HG03432 (cell line): ENCODE data around the gene CACHD1.
"Not testable (repeated sequence)": the region's sequence is repeated elsewhere in the genome, so short reads cannot be mapped to it uniquely, and the experiment has no call there.

ENCODE experiments used
- ATAC-seq: cut with Tn5 transposase; IDR thresholded peaks from one replicate; pipeline ENCODE4 v1.9.1; 2021; ENCODE audit warnings: mild to moderate bottlenecking, moderate library complexity; ENCODE audit not compliant: unreplicated experiment

The CACHD1 gene

DNA sequence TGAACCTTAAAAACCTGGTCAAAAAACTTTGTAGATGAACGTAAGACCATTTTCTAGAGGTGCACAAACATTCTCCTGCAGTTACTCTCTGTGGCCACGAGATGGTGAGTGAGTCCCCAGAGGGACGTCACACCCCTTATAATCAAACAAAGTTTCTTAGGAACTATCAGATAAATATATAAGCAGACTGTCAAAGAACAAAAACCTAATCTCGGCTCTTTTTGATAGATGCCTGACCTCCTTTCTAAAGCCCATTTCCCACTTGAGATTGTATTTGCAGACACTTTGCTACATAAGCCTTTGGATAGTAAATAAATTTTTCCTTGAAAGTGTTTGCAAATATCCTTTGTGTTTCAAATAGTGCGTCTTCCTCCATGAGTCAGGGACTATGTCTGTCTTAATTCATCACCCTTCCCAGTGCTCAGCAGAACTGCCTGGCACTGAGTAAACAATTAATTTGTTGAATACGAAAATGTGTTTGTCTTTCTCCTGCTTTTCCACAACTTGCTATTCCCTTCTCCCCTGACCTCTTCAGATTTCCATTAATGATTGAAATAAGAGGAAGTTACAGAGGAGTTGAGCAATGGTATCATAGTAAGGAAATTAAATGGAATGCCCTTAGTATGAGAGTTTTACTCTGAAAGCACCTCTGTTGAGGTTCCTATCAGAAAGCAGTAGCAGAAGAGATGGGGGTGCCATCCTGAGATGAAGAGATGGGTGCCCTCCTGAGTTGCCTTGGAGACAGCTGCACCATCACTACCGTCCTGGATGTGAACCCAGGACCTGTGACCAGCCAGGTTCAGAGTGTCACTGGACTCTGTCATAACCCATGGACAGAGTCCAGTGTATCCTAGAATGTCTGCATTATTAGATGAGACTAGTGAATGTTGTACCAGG is 217.1 kb downstream of the CACHD1 start:
- ATAC-seq: peak; percentile 68

DNA sequence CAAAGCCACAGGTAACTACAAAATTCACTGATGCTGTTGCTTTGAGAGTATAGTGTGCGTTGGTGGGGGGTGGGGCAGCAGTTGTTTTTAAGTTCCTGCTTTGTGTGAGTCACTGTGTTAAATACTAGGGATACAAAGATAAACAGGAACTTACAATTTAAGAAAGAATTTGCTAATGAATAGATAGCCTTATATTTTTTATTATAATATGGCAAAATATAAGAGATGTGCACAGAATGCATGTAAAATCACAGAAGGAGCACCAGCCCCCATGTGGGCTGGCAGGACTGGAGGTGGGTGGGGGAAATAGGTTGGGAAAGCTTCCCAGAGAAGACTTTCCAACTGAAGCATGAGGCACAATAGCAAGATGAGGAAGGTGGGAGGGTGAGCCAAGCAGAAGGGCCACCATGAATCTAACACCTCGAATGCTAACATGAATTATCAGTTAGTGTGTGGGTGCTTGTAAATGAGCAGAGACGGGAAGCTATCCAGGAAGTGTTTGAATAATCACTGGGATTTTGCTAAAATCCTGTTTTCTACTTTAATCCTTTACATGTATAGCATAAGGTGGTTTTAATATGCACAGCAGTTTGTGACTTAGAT is 217.9 kb downstream of the CACHD1 start:
- ATAC-seq: no peak

DNA sequence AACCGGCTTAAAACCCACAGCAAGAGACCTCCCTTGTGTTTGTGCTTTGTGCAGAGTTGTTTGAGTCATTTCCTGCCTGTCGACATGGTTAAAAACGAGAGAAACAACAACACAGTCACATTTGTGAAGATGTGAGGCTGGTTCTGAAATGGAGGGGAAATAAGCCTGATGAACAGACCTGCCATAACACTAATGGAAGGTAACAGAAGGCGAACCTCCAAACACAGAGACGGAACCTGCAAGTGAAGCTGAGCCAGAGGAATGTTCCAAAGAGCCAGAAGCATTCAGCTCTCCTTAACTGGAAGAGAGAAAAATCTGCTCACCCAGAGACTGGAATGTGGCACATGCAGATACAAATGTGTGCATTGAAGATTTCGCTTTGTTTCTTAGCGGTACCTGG is 221.7 kb downstream of the CACHD1 start:
- no peak for ATAC-seq

DNA sequence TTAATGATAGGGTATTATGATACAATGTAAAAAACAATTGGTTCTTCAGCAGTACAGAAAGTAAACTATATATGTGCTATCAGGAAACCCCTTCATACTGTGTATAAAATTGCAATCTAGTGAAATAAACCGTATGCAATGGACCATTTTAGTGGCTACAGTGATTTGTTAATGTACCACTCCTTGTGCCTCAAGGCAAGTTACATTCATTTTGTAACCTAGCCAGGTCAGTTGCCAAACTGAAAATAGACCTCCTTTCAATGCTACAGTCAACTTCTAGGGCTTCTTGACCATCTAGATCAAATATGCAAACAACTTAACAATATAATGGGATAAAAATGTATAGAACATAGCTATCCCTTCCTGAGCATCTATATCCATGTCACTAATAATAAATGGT is 223.0 kb downstream of the CACHD1 start:
- ATAC-seq: no peak

DNA sequence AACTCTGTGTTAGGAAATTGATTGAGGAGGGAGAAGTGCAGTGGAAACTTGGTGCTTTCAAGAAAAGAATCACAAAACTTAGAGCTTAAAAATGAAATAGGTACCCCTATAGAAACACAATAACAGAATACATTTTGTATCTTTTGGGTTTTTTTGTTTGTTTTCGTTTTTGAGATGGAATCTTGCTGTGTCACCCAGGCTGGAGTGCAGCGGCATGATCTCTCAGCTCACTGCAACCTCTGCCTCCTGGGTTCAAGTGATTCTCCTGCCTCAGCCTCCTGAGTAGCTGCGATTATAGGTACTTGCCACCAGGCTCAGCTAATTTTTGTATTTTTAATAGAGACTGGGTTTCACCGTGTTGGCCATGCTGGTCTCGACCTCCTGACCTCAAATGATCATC is 223.5 kb downstream of the CACHD1 start:
- ATAC-seq: no peak

DNA sequence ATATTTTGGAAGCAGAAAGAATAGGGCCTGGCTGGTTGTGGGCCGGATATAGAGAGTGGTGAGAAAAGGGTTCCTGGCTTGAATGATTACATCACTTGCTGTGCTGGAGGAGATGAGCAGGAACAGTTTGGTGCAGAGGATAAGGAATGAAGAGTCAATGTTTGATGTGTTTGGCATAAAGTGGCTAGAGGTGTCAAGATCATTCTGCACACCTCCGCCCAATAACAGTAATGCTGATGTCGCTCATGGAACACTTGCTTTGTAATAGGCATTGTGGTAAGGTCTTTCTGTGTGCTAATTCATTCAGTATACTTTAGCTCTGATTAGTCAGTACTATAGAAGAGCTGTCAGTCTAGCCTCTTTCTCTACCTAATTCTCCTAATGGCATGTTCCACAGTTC is 226.9 kb downstream of the CACHD1 start:
- no peak for ATAC-seq

DNA sequence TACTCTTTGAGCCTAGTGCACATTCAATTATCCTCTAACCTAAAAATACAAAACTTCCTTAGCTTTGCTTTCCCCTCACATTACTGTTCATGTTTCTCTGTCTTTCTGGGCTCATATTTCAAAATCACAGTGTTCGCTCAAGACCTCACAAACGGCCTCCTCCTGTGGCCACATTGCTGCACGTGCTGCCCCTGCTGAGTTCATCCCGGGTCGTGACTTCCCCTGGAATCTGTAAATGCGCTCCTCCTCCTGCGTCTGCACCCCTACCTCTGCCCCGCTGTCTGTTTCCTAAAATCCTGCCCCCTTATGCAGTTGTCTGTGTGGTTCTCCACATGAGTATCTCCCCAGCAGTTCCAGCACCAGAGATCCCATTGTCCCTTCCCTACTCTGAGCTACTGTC is 229.4 kb downstream of the CACHD1 start:
- ATAC-seq: no peak

DNA sequence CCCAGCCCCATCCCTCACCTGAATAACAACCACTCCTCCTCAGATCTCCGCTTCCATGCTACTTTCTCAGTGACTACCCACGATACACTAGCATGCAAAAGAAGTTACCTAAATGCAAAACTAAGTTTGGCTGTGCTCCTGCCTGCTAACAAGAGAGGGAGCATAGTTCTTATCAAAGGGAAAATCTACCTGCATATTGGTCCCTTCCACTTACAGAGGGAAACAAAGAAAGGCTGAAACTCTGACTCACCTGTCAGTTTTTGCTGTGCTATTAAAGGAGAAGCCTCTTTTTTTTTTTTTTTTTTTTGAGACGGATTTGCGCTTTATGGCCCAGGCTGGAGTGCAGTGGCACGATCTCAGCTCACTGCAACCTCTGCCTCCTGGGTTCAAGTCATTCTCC is 231.1 kb downstream of the CACHD1 start:
- no peak for ATAC-seq

DNA sequence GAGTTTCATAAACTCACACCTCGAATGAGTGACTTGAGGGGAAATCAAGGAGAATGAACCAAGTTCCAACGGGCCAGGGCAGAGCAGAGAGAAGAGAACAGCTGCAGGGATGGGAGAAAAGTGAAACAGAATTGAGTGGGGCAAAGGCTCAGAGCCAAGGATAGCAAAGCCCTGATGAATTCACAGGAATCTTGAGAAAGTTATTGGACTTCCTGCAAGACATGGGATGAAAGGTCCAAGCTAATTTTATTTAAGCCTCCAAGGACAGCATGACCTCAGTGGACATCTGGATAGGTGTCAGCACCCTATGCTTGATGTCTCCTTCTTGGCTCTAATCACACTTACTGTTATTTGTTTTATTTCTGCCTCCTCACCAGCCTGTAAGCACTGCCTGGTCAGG is 232.0 kb downstream of the CACHD1 start:
- ATAC-seq: no peak

DNA sequence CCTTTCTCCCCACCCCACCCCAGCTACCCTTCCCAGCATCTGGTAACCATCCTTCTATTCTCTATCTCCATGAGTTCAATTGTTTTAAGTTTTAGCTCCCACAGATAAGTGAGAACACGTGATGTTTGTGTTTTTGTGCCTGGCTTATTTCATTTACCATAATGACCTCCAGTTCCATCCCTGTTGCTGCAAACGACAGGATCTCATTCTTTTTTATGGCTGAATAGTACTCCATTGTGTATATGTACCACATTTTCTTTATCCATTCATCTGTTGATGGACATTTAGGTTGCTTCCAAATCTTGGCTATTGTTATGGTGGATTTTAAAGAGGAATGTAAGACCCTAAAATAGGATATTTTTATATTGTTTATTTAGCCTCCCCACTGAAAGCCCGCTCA is 232.7 kb downstream of the CACHD1 start:
- ATAC-seq: not testable (repeated sequence)

DNA sequence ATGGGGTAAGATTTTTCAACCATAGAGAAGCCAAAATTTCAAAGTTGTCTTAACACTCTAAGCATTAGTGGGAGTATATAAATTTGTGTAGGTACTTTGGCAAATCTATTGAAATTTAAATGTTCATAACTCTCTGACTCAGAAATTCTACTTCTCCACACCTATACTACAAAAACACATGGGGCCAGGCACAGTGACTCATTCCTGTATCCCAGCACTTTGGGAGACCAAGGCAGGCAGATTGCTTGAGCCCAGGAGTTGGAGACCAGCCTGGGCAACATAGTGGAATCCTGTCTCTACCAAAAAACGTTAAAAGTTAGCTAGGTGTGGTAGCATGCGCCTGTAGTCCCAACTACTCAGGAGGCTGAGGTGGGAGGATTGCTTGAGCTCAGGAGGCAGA is 233.7 kb downstream of the CACHD1 start:
- ATAC-seq: no peak

DNA sequence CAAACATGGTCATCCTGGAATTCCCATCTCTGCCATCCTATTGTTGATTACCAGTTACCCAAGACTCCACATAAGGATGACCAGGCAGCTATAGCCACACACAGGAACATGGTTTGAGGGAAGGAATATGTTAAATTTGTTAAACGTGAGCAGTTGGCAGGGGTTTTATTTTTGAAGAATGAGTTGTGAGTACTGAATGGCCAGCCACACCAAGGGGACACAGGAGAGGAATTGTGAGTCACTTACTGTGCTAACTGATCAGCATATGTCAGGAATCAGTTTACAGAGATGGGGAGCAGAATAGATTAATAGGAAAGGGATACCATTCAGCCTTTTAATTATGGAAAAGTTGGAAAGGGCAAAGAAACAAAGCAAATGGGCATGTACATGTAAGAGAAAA is 235.7 kb downstream of the CACHD1 start:
- ATAC-seq: no peak

DNA sequence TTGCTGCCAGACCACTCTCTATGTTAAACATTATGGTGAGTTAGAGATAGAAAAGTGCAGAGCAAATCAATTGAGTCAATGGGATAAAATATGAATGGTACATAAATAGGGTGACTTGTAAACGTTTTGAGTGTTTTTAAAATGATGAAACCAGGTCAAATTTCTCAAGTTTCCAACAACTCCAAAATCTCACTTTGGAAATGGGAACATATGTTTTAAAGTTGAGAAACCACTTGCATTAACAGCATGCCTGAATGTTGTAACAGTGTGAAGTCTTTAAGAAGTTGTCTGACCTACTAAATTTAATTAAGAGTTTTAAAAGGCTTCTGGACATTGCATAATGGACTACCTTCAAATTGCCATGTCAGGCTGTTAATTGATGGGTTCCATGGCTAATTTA is 241.3 kb downstream of the CACHD1 start:
- ATAC-seq: no peak

DNA sequence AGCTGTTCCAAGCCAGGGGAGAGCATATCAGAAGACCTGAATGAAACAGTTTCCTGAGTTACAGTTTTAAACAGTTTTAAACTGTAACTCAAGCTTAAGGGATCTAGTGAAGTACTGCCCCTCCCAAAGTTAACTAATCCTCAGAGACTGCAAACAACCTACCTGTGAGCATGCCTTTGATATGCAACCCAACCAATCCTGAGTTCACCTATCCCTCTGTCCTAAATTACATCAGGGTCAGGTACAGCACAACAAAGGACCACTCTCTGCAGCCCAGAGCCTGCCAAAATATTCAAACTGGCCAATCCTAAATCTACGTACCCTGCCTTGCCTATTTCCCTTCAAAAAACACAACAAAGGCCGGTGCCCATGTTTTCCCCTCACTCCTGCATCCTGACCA is 242.1 kb downstream of the CACHD1 start:
- ATAC-seq: no peak

DNA sequence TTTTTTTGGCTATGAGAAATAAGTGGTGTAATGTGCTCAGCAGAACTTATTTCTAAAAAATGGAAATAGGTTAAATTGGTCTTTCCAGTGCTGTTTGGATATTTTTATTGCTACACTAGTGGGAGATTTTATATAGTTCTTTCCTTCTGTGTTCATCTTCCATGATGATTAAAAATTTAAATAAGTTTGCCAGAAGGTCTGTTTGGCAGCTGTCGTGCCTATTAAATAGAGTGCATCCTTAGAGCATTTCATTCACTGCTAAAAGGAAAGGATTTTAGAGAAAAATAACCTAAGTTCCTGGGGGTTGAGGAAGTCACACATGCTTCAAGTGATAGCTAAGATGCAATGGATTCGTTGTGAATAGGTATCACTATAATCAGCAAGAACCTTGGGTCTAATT is 245.3 kb downstream of the CACHD1 start:
- ATAC-seq: no peak

DNA sequence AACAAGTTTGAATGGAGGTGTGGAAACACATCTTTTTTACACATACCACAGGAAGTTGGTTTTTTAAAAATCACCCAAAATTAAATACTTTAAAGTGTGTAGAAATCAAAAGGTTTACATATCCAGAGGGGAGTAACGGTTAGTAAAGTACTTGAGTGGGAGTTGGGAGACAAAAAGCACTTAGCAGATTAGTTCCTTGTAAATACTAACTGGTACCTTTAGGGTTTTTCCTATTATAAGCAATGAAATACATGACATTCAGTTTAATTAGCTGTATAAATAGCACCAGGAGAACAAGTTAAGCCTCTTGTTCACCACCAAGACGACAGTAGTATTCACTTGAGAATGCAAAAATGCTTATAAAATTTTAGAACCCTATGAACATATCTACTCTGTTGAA is 251.2 kb downstream of the CACHD1 start:
- no peak for ATAC-seq

DNA sequence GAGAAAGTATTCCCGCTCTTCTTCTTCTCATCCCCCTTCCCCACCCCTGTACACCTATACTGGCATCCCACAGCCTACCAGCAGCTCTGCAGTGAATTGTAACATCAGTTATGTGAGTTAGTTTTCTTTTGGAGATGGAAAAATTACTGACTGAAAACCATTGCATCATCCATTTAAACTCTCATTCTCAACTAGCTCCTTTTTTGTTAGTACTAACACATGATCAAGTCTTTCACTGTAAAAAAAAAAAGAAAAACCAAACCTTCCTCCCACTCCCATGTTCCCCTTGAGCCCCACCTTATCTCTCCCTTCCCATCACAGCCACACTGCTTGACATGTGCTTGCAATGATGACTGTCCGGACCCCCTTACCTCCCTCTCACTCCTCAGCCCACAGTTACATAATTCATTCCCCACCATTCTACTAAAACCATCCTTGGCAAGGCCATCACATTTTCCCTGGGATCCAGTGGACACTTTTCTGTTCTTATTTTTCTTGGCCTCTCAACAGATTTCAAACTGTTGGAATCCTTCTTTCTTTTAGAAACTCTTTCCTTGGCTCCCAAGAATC is 251.7 kb downstream of the CACHD1 start:
- no peak for ATAC-seq

DNA sequence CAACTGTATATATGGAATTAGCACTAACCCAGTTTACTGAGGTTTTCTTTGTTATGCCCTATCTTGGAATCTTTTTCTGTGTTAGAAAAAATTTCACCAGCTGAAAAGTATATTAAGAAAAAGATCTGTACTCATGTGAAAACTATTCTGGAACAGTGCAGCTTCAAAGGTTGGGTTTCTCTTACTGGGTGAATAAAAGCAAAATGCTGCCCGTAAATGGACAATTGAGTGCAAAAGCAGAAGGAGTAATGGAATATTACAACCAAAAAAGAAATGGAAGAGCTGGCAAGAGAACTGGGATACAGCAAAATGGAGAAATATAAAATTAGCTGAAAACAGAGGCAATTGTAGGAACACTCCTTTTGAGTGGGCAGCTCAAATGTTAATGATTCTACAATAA is 257.9 kb downstream of the CACHD1 start:
- ATAC-seq: no peak

DNA sequence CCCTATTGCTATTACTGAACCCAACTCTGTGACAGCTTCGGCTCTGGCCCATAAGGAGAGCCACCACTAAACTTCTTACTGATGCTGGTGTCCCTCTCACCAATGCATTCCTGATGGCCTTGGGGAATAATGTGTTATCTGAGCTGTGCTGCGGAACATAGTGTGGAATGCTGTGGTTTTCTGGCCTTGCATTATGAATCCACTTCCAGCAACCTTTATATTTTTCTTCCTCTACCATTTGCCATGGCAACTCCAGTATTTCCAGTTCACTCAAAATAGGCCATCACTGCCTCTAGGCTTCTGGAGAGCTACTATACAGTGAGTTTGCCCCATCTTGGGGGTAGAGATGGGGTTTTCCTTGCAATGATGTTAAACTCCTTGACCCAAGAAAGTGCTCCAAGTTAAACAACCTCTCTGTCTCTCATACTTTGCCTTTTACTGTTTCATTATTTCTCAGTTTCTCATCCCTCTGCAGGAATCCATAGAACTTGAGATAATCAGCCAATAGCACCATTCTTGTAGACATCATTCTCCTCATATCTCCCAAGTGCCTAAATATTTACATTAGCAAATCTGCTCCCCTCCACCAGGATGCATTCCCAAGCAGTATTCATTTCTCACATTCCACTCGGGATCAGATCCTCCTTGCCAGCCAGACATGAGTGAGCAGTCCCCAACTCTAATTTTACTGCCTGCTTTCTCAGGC is 263.8 kb downstream of the CACHD1 start:
- no peak for ATAC-seq

DNA sequence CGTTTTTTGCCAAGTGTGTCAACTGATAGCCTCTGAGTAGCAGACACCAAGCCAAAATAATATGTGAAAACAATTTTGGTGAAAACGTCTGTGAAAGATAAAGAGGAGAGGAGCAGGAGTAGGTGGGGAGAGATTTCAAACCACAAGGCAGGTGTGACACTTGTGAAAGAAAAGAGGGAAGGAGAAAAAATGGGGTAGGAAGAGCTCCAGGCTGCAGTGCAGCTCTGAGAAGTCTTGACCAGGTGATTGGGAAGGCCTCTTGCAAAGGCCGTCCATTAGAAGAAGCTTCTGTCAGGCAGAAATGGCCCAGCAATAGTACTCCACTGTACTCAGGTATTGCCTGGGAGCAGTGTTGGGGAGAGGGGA is 264.3 kb downstream of the CACHD1 start:
- no peak for ATAC-seq

DNA sequence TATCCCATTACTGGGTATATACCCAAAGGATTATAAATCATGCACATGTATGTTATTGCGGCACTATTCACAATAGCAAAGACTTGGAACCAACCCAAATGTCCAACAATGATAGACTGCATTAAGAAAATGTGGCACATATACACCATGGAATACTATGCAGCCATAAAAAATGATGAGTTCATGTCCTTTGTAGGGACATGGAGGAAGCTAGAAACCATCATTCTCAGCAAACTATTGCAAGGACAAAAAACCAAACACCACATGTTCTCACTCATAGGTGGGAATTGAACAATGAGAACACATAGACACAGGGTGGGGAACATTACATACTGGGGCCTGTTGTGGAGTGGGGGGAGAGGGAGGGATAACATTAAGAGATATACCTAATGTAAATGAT is 270.8 kb downstream of the CACHD1 start:
- not testable (repeated sequence) for ATAC-seq
